Spleen (tissue), 7 donors: ENCODE measurements around the gene RIMBP2.

Source experiments
- POLR2AphosphoS5 ChIP-seq, 3 donors: sonication (generic); formaldehyde crosslinking; IDR thresholded peaks; one replicate each; pipeline ENCODE4 v1.5.1; 2017; ENCODE audit warnings: antibody characterized with exemption in 3 of 3
- TF ChIP-seq, protein P1 (sequence below), 11 experiments: fragments of 200-600 bp in 7 of 11; fragments of 450-650 bp in 4 of 11; sonication (generic) in 4 of 11; IDR thresholded peaks in 8 of 11; conservative IDR thresholded peaks in 3 of 11; 1 replicate in 7 of 11; 2 replicates in 4 of 11; pipeline versions ENCODE4 v1.4.0 to v1.8.0; 2016 to 2021; ENCODE audit warnings: antibody characterized with exemption in 11 of 11, inconsistent platforms in 4 of 11, mild to moderate bottlenecking in 1 of 11
- donor health status: DM: no; HTN: no; CAD: no; lungs with moderate emphysema.
- donor health status: DM: no; HTN: no; CAD: no.
- donor health status: DM: no; HTN: no; CAD: no.

DNA sequence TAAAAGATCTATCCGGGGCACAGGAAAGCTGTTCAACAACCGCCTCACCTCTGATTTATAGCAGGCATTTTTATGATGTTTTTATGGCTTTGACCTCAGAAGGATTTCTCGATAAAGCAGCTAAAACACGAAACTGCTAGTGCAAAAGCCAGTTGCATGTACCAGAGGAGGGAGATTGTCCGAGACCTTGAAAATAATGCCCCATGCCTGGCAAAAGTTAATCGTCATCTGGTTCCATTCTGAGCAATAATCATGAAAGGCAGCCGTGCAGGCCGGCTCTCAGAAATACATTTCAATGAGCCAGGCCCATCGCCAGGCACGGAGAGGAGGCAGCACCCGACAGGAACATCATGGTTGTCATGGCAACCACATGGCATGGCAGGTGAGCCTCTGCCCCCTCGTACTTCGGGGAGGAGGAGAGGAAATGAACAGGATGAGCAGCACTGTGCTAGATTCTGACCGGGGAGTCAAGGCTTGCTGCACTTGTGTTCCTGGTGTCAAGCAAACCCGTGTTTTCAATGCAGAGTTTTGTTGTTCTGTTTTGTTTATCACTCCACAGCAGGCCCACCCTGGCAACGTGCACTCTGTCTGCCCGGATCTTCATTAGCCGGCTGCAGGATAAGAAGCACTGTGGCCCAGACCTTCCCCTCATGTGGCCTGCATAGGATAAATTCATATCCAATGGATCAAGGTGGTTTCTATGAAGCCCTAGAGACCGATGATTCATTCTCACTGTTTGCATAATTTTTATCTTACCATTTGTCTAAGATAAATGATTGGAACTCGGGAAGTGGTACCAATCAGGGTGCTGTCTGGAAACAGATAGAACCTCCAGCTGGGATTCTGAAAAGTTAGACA, 160.2 kb downstream of the RIMBP2 start:
- TF ChIP-seq, protein P1, sequence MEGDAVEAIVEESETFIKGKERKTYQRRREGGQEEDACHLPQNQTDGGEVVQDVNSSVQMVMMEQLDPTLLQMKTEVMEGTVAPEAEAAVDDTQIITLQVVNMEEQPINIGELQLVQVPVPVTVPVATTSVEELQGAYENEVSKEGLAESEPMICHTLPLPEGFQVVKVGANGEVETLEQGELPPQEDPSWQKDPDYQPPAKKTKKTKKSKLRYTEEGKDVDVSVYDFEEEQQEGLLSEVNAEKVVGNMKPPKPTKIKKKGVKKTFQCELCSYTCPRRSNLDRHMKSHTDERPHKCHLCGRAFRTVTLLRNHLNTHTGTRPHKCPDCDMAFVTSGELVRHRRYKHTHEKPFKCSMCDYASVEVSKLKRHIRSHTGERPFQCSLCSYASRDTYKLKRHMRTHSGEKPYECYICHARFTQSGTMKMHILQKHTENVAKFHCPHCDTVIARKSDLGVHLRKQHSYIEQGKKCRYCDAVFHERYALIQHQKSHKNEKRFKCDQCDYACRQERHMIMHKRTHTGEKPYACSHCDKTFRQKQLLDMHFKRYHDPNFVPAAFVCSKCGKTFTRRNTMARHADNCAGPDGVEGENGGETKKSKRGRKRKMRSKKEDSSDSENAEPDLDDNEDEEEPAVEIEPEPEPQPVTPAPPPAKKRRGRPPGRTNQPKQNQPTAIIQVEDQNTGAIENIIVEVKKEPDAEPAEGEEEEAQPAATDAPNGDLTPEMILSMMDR (IDR thresholded peaks at IDR 0.05 in 8 of 11, conservative IDR thresholded peaks at IDR 0.05 in 3 of 11): no peak
- TF ChIP-seq POLR2AphosphoS5 (IDR thresholded peaks at IDR 0.05): no peak
